ENCODE results near the gene NPNT.
A peak's percentile ranks its signal among the peaks of the same experiment; 100 is the strongest.

The NPNT gene, protein sequence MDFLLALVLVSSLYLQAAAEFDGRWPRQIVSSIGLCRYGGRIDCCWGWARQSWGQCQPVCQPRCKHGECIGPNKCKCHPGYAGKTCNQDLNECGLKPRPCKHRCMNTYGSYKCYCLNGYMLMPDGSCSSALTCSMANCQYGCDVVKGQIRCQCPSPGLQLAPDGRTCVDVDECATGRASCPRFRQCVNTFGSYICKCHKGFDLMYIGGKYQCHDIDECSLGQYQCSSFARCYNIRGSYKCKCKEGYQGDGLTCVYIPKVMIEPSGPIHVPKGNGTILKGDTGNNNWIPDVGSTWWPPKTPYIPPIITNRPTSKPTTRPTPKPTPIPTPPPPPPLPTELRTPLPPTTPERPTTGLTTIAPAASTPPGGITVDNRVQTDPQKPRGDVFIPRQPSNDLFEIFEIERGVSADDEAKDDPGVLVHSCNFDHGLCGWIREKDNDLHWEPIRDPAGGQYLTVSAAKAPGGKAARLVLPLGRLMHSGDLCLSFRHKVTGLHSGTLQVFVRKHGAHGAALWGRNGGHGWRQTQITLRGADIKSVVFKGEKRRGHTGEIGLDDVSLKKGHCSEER

DNA sequence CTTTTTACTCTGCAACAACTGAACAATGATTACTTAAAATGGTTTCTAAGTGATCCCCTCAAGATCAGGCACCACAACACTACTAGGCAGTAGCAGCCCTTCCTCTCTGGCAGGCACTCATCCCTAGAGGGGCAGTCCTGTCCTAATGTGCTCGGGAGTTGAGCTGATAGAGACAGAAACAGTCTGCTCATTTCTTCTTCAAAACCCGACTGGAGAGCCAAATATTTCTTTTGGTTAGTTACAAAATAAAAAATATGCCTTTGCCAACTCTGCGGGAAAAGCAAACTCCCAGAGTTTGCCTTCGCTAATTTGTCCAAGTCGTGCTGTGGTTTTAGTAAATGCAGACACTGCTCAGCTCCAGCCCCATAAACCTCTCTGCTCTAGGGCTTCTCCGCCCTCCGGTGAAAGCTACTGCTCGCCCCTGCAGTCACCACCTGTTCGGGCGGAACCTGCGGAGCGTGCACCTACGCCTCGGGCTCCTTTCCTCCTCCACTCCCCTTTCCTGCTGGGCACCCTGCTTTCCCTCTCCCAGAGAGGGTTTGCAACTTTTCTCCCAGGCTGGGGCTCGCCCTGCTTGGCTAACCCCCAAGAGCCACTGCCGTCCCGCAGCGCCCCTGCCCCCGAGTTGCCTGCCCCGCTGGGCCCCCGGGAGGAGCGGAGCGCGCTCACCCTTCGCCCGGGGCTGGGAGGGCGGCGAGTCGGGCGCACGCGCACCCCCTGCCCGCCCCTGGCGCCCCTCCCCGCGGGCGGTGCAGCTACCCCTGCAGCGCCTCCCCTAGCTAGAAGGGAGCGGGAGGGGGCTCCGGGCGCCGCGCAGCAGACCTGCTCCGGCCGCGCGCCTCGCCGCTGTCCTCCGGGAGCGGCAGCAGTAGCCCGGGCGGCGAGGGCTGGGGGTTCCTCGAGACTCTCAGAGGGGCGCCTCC lies at the start of gene NPNT:
Gene NPNT (plus strand): TSS at position 812 of the 923 bp plus-strand sequence. CDS start 182 bp downstream, outside the sequence.
- TF ChIP-seq TAF1 (IDR thresholded peaks at IDR 0.05; ENCODE audit: low read depth) (peak; percentile 25; the same call in 1 of the 2 replicates), ZBTB7A (IDR thresholded peaks at IDR 0.05; ENCODE audit: low read depth) (peak; percentile 55), EP300 (IDR thresholded peaks at IDR 0.05; ENCODE audit: borderline replicate concordance) (no peak)
- TF ChIP-seq, protein P1, sequence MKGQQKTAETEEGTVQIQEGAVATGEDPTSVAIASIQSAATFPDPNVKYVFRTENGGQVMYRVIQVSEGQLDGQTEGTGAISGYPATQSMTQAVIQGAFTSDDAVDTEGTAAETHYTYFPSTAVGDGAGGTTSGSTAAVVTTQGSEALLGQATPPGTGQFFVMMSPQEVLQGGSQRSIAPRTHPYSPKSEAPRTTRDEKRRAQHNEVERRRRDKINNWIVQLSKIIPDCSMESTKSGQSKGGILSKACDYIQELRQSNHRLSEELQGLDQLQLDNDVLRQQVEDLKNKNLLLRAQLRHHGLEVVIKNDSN (IDR thresholded peaks at IDR 0.05) = no peak
- TF ChIP-seq, protein P2, sequence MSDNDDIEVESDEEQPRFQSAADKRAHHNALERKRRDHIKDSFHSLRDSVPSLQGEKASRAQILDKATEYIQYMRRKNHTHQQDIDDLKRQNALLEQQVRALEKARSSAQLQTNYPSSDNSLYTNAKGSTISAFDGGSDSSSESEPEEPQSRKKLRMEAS (IDR thresholded peaks at IDR 0.05) = peak; percentile 60

DNA sequence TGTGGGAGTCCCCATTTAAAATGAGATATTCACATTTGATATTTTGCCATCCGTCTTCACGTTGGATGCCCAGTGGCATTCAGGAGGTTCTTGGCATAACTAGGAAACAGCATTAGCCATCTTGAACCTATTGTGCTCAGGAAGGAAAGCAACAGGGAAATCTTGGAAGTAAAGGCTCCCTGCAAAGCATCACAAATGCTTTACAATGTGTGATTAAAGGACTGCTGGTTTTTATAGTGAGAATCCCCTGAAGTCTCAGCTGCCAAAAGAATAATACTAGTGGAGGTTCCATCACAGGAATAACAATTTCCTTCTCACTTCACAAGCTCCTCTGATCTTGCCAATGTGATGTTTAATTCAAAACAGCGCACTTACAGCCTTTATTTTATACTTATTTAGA lies 49.7 kb upstream of the NPNT start:
- TF ChIP-seq EGR1 (IDR thresholded peaks at IDR 0.05) (no peak), FOXM1 (IDR thresholded peaks at IDR 0.05; ENCODE audit: borderline replicate concordance, low read depth) (no peak)

DNA sequence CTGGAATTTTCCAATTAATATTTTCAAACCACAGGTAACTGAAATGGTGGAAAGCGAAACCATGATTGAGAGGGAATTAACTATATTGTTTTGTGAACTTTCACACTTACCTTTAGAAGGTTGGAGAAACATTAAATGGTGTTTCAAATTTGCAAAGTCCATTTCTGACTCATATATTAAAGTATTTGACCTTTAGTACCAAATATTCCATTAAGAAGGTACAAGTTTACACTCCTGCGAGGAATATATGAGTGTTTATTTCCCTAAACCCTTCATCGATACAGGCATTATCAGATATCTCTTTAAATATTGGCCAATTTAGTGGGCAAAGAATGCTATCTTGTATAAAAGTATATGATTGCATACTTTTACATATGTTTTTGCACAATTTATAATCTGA lies 44.1 kb upstream of the NPNT start:
- no peak for TF ChIP-seq CREB1 (IDR thresholded peaks at IDR 0.05; ENCODE audit: low read depth)
- TF ChIP-seq, protein P2 (IDR thresholded peaks at IDR 0.05) = no peak
- TF ChIP-seq EP300 (IDR thresholded peaks at IDR 0.05; ENCODE audit: borderline replicate concordance) = no peak
- no peak for TF ChIP-seq TAF1 (IDR thresholded peaks at IDR 0.05; ENCODE audit: low read depth)
- TF ChIP-seq NFIC (IDR thresholded peaks at IDR 0.05) = no peak
- TF ChIP-seq EGR1 (IDR thresholded peaks at IDR 0.05) = no peak
- TF ChIP-seq TCF12 (IDR thresholded peaks at IDR 0.05; ENCODE audit: low read depth) = no peak
- TF ChIP-seq RAD21 (IDR thresholded peaks at IDR 0.05; ENCODE audit: low read depth) = no peak
- no peak for TF ChIP-seq YY1 (IDR thresholded peaks at IDR 0.05; ENCODE audit: low read depth)
- TF ChIP-seq, protein P3, sequence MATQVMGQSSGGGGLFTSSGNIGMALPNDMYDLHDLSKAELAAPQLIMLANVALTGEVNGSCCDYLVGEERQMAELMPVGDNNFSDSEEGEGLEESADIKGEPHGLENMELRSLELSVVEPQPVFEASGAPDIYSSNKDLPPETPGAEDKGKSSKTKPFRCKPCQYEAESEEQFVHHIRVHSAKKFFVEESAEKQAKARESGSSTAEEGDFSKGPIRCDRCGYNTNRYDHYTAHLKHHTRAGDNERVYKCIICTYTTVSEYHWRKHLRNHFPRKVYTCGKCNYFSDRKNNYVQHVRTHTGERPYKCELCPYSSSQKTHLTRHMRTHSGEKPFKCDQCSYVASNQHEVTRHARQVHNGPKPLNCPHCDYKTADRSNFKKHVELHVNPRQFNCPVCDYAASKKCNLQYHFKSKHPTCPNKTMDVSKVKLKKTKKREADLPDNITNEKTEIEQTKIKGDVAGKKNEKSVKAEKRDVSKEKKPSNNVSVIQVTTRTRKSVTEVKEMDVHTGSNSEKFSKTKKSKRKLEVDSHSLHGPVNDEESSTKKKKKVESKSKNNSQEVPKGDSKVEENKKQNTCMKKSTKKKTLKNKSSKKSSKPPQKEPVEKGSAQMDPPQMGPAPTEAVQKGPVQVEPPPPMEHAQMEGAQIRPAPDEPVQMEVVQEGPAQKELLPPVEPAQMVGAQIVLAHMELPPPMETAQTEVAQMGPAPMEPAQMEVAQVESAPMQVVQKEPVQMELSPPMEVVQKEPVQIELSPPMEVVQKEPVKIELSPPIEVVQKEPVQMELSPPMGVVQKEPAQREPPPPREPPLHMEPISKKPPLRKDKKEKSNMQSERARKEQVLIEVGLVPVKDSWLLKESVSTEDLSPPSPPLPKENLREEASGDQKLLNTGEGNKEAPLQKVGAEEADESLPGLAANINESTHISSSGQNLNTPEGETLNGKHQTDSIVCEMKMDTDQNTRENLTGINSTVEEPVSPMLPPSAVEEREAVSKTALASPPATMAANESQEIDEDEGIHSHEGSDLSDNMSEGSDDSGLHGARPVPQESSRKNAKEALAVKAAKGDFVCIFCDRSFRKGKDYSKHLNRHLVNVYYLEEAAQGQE (IDR thresholded peaks at IDR 0.05; ENCODE audit: low read depth) = no peak
- no peak for TF ChIP-seq TEAD4 (IDR thresholded peaks at IDR 0.05)
- TF ChIP-seq ZBTB7A (IDR thresholded peaks at IDR 0.05; ENCODE audit: low read depth) = no peak

DNA sequence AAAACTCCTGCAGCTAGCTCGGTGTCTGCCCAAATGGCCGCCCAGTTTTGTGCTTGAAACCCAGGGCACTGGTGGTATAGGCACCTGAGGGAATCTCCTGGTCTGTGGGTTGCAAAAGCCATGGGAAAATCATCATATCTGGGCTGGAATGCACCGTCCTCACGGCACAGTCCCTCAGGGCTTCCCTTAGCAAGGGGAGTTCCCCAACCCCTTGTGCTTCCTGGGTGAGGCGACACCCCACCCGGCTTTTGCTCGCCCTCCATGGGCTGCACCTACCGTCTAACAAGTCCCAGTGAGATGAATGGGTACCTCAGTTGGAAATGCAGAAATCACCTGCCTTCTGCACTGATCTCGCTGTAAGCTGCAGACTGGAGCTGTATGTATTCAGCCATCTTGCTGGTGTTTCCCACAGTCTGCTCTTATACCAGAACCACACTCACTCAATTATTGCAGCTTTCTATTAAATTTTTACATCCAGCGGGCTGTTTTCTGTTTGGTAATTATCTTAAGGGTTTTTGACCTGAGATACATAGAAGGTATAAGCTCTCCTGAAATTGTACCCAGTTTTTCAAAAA lies 36.7 kb upstream of the NPNT start:
- TF ChIP-seq, protein P3 (IDR thresholded peaks at IDR 0.05; ENCODE audit: low read depth) = no peak
- TF ChIP-seq EP300 (IDR thresholded peaks at IDR 0.05; ENCODE audit: borderline replicate concordance) (no peak), EGR1 (IDR thresholded peaks at IDR 0.05) (no peak), FOXM1 (IDR thresholded peaks at IDR 0.05; ENCODE audit: borderline replicate concordance, low read depth) (no peak), RAD21 (IDR thresholded peaks at IDR 0.05; ENCODE audit: low read depth) (no peak)

DNA sequence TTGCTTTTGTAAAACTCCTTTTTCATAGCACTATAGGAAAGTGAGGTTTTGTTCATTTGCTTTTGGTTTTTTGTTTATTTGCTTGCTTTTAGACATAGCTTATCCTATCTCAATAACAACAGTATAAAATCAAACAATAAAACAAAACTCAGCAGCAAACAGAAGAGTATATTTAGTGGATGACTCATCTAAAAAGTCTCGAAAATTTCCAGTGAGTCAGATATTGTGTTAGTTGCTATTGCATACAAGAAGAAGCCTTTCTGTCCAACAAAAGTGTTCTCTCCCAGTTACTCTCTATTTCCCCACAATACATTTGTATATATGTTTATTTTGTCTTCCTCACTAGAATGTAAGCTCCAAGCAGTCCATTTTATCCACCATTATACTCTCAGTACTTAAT lies 36.0 kb upstream of the NPNT start:
- no peak for TF ChIP-seq CREB1 (IDR thresholded peaks at IDR 0.05; ENCODE audit: low read depth)
- TF ChIP-seq RAD21 (IDR thresholded peaks at IDR 0.05; ENCODE audit: low read depth) = no peak
- no peak for TF ChIP-seq FOXM1 (IDR thresholded peaks at IDR 0.05; ENCODE audit: borderline replicate concordance, low read depth)
- TF ChIP-seq NFIC (IDR thresholded peaks at IDR 0.05) = no peak
- no peak for TF ChIP-seq EP300 (IDR thresholded peaks at IDR 0.05; ENCODE audit: borderline replicate concordance)
- no peak for TF ChIP-seq YY1 (IDR thresholded peaks at IDR 0.05; ENCODE audit: low read depth)
- TF ChIP-seq ZBTB7A (IDR thresholded peaks at IDR 0.05; ENCODE audit: low read depth) = no peak
- no peak for TF ChIP-seq TEAD4 (IDR thresholded peaks at IDR 0.05)

DNA sequence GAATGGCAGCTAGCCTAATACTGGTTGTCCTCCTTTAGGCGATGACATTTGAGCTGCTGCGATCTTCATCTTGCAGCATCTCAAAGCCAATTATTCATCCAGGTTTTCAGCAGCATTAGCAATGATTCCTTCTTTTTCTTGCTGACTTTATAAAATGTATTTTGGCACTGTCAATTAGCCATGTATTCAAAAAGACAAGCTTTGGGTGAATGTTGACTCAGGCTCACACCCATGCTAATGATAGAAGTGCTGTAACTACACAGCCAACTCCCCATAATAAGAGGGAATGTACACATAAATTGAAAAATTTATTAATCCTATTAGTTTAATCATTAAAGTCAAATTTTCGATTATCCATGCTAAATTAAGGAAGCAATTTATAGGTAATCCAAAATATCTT lies 24.3 kb upstream of the NPNT start:
- no peak for TF ChIP-seq TEAD4 (IDR thresholded peaks at IDR 0.05)

Data from Ishikawa (cell line).